Trophoblast cell (in vitro differentiated cells and primary cell): Measurements from ENCODE around the gene OR10D3.
A peak's percentile ranks its signal among the peaks of the same experiment; 100 is the strongest.

Experiments used
- DNase-seq, 2 donors: peaks; one replicate each; pipeline ENCODE4 v3.0.0-alpha.2; 2016
- H2AFZ ChIP-seq: 2 replicates; pipeline ENCODE4 v1.6.1; 2013; ENCODE audit warnings: low read length, moderate library complexity, mild to moderate bottlenecking; ENCODE audit not compliant: insufficient read depth, poor library complexity
- H2AK5ac ChIP-seq: 2 replicates; pipeline ENCODE4 v1.6.1; 2013; ENCODE audit warnings: mild to moderate bottlenecking, low read length
- H2BK120ac ChIP-seq: 2 replicates; pipeline ENCODE4 v1.6.1; 2013; ENCODE audit warnings: low read length, mild to moderate bottlenecking, moderate library complexity; ENCODE audit not compliant: insufficient read depth, poor library complexity
- H2BK12ac ChIP-seq: 2 replicates; pipeline ENCODE4 v1.6.1; 2013; ENCODE audit warnings: mild to moderate bottlenecking, low read length, moderate library complexity
- H2BK5ac ChIP-seq: 2 replicates; pipeline ENCODE4 v1.6.1; 2013; ENCODE audit warnings: low read length, low read depth, moderate library complexity, mild to moderate bottlenecking; ENCODE audit not compliant: poor library complexity
- H3K14ac ChIP-seq: 2 replicates; pipeline ENCODE4 v1.6.1; 2013; ENCODE audit warnings: mild to moderate bottlenecking, low read length
- H3K18ac ChIP-seq: 2 replicates; pipeline ENCODE4 v1.6.1; 2013; ENCODE audit warnings: mild to moderate bottlenecking, low read length
- H3K23ac ChIP-seq: 2 replicates; pipeline ENCODE4 v1.6.1; 2013; ENCODE audit warnings: low read length
- H3K27ac ChIP-seq: 2 replicates; pipeline ENCODE4 v1.5.1; 2013; ENCODE audit warnings: low read depth, mild to moderate bottlenecking, inconsistent platforms, low read length, moderate library complexity
- H3K27me3 ChIP-seq: 2 replicates; pipeline ENCODE4 v1.6.1; 2013; ENCODE audit warnings: inconsistent platforms, mild to moderate bottlenecking, low read length, moderate library complexity; ENCODE audit not compliant: insufficient read depth
- H3K36me3 ChIP-seq, 2 experiments: 1 replicate in 1 of 2; 2 replicates in 1 of 2; pipeline ENCODE4 v1.6.1; 2013; ENCODE audit warnings: low read length in 2 of 2, mild to moderate bottlenecking in 2 of 2, moderate library complexity in 1 of 2; ENCODE audit not compliant: insufficient read depth in 2 of 2, control insufficient read depth in 1 of 2
- H3K4ac ChIP-seq: 2 replicates; pipeline ENCODE4 v1.6.1; 2013; ENCODE audit warnings: low read depth, mild to moderate bottlenecking, low read length, moderate library complexity
- H3K4me1 ChIP-seq, 2 experiments: 1 replicate in 1 of 2; 2 replicates in 1 of 2; pipeline ENCODE4 v1.6.1; 2013; ENCODE audit warnings: low read length in 2 of 2, mild to moderate bottlenecking in 2 of 2, moderate library complexity in 1 of 2; ENCODE audit not compliant: insufficient read depth in 2 of 2, control insufficient read depth in 1 of 2
- H3K4me2 ChIP-seq: 2 replicates; pipeline ENCODE4 v1.6.1; 2013; ENCODE audit warnings: inconsistent platforms, mild to moderate bottlenecking, low read length, moderate library complexity
- H3K4me3 ChIP-seq: 2 replicates; pipeline ENCODE4 v1.5.1; 2013; ENCODE audit warnings: mild to moderate bottlenecking, low read depth, low read length, inconsistent platforms
- H3K79me1 ChIP-seq: one replicate; pipeline ENCODE4 v1.6.1; 2013; ENCODE audit warnings: low read length
- H3K79me2 ChIP-seq: 2 replicates; pipeline ENCODE4 v1.6.1; 2013; ENCODE audit warnings: low read length, mild to moderate bottlenecking; ENCODE audit not compliant: control insufficient read depth, insufficient read depth, poor library complexity
- H3K9ac ChIP-seq: 2 replicates; pipeline ENCODE4 v1.6.1; 2013; ENCODE audit warnings: mild to moderate bottlenecking, low read length
- H3K9me3 ChIP-seq: 2 replicates; pipeline ENCODE4 v1.6.1; 2013; ENCODE audit warnings: low read depth, mild to moderate bottlenecking, control low read depth, inconsistent platforms, low read length; ENCODE audit not compliant: insufficient read depth
- H4K12ac ChIP-seq: 2 replicates; pipeline ENCODE4 v1.6.1; 2013; ENCODE audit warnings: low read depth, mild to moderate bottlenecking, low read length, moderate library complexity
- H4K8ac ChIP-seq: 2 replicates; pipeline ENCODE4 v1.6.1; 2013; ENCODE audit warnings: low read depth, mild to moderate bottlenecking, low read length, moderate library complexity
- H4K91ac ChIP-seq: one replicate; pipeline ENCODE4 v1.6.1; 2013; ENCODE audit warnings: low read depth, mild to moderate bottlenecking, low read length, moderate library complexity
- whole genome bisulfite sequencing: extraction: QIAGEN DNeasy Blood & Tissue Kit; methylation state at CpG from one replicate; pipeline ENCODE4 v1.1.7; 2013; ENCODE audit warnings: missing lambda C conversion rate; ENCODE audit not compliant: insufficient read length, insufficient coverage; ENCODE audit errors: extremely low coverage; 5-methylcytosine and 5-hydroxymethylcytosine counted together

The OR10D3 gene

DNA sequence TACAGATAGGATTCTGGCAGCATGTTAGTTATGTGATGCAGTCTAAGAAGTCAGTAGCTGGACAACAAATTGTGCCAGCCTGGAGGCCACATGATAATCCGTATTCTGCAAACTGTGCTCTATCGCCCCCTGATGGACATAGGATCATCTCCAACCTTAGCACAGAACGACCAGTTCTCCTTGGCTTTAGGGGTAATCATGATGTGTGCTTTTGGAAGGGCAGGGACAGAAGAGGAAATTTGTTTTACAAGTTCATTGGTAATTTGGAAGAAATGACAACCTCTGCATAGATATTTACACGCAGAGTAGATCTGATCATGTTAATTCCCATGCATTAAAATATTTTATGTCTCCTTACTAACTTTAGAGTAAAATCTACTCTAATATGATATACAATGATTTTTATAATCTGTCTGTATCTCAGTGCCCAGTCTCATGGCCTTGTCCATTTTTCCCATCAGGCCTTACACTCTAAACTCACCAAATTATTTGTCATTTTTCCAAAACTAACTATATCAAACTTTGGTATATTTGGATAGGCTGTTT lies 12.1 kb downstream of the OR10D3 start:
- Histone ChIP-seq H3K79me1 (no peaks in the 10 kb centered on the region), H4K12ac (no peak overlapping the region), H3K36me3 (no peaks in the 10 kb centered on the region), H2AFZ (no peak overlapping the region), H3K14ac (no peak overlapping the region), H3K4me2 (no peak overlapping the region), H3K27me3 (no peaks in the 10 kb centered on the region), H3K23ac (no peak overlapping the region), H3K9ac (no peak overlapping the region), H4K8ac (no peak overlapping the region), H2BK5ac (no peak overlapping the region), H3K79me2 (no peaks in the 10 kb centered on the region), H2BK12ac (no peak overlapping the region), H3K4me1 (no peaks in the 10 kb centered on the region), H3K4ac (no peak overlapping the region), H3K18ac (no peak overlapping the region), H2BK120ac (no peak overlapping the region), H3K27ac (no peak overlapping the region), H3K4me3 (no peak overlapping the region), H4K91ac (no peak overlapping the region), H2AK5ac (no peak overlapping the region), H3K9me3 (no peaks in the 10 kb centered on the region)
- no CpG with 5 or more reads among the region's 4 CpGs for whole genome bisulfite sequencing
- peak; percentile 54 to 89 for DNase-seq

DNA sequence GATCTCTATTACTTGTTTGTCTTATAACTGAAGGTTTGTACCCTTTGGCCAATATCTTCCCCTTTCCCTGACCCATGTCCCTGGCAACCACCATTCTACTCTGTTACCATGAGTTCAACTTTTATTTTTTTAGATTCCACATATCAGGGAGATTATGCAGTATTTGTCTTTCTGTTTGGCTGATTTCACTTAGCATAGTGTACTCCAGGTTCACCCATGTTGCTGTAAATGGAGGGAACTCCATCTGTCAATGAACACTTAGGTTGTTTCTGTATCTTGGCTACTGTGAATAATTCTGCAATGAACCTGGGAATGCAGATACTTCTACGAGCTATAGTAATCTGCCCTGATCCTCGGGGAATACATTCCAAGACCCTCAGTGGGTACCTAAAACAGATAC lies 14.9 kb downstream of the OR10D3 start:
- Histone ChIP-seq H3K4me1 (no peaks in the 10 kb centered on the region), H4K8ac (no peak overlapping the region), H2AFZ (no peak overlapping the region), H3K27me3 (no peaks in the 10 kb centered on the region), H3K27ac (no peak overlapping the region), H2BK120ac (no peak overlapping the region), H2BK5ac (no peak overlapping the region), H2BK12ac (no peak overlapping the region), H3K9me3 (peaks cover 2% of the 10 kb centered on the region), H4K12ac (no peak overlapping the region), H3K14ac (no peak overlapping the region), H3K4ac (no peak overlapping the region), H3K4me2 (no peak overlapping the region), H3K23ac (no peak overlapping the region), H3K36me3 (no peaks in the 10 kb centered on the region), H3K18ac (no peak overlapping the region), H3K9ac (no peak overlapping the region), H4K91ac (no peak overlapping the region), H3K4me3 (no peak overlapping the region), H2AK5ac (no peak overlapping the region), H3K79me1 (no peaks in the 10 kb centered on the region), H3K79me2 (no peaks in the 10 kb centered on the region)
- WGBS: no CpG with 5 or more reads among the region's 2 CpGs
- DNase-seq: no peak

DNA sequence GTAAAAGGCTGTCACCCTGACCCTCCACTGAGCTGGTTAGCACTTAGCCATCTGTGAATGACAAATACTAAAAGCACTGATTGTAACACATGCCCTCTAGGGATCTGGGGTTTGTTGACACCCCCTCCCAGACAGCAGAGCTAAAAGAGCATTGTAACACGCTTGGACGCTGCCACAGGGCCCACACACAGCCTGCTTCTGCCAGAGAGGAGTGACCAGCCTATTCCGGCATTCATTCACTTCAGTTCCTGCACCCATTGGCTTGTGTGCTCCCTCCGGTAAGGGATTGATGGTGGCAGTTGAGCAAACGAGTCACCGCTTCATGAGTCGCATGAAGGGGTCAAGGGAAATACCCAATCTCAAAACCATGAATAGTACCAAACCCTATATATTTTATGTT lies 15.8 kb downstream of the OR10D3 start:
- H4K8ac ChIP-seq: no peak overlapping the region
- H3K4ac ChIP-seq: no peak overlapping the region
- H3K9me3 ChIP-seq: peaks cover 2% of the 10 kb centered on the region
- H2AFZ ChIP-seq: no peak overlapping the region
- no peak overlapping the region for H2BK5ac ChIP-seq
- H3K18ac ChIP-seq: no peak overlapping the region
- no peak overlapping the region for H3K4me2 ChIP-seq
- H3K79me2 ChIP-seq: no peaks in the 10 kb centered on the region
- no peak overlapping the region for H4K12ac ChIP-seq
- no peak overlapping the region for H2AK5ac ChIP-seq
- H2BK120ac ChIP-seq: no peak overlapping the region
- no peak overlapping the region for H3K23ac ChIP-seq
- H3K79me1 ChIP-seq: no peaks in the 10 kb centered on the region
- no peak overlapping the region for H3K4me3 ChIP-seq
- no peak overlapping the region for H3K14ac ChIP-seq
- H3K36me3 ChIP-seq: no peaks in the 10 kb centered on the region
- no peak overlapping the region for H4K91ac ChIP-seq
- DNase-seq: no peak
- H3K27ac ChIP-seq: no peak overlapping the region
- no CpG with 5 or more reads among the region's 7 CpGs for WGBS
- no peaks in the 10 kb centered on the region for H3K4me1 ChIP-seq
- H3K9ac ChIP-seq: no peak overlapping the region
- no peaks in the 10 kb centered on the region for H3K27me3 ChIP-seq
- H2BK12ac ChIP-seq: no peak overlapping the region

DNA sequence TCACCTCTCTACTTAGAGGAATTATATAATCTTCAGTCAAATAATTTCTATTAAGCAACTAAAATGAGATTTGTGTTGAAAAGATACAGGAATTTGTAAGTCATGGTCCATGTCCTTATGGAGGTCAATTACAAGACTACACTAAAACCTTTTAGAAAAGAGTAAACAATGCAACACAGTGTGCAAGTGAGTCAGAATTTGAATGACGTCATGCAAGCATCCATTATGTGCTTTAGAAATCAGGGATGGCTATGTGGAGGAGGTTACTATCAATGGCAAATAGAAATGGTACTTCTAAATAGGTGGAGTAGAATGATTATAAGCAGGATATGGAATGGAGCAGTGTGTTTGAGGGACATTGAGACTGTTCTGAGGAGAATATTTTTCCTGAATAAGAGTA lies 16.6 kb downstream of the OR10D3 start:
- Histone ChIP-seq H3K23ac (no peak overlapping the region), H3K79me1 (no peaks in the 10 kb centered on the region), H3K4me1 (no peaks in the 10 kb centered on the region), H2BK120ac (no peak overlapping the region), H3K4me2 (no peak overlapping the region), H3K18ac (no peak overlapping the region), H3K27me3 (no peaks in the 10 kb centered on the region), H2AFZ (no peak overlapping the region), H3K14ac (no peak overlapping the region), H3K36me3 (no peaks in the 10 kb centered on the region), H2AK5ac (no peak overlapping the region), H3K9me3 (peaks cover 2% of the 10 kb centered on the region), H4K12ac (no peak overlapping the region), H3K79me2 (no peaks in the 10 kb centered on the region), H2BK5ac (no peak overlapping the region), H4K8ac (no peak overlapping the region), H3K27ac (no peak overlapping the region), H3K4me3 (no peak overlapping the region), H2BK12ac (no peak overlapping the region), H3K9ac (no peak overlapping the region), H4K91ac (no peak overlapping the region), H3K4ac (no peak overlapping the region)
- DNase-seq: peak in 1 of 2 donors; percentile 14
- WGBS: no CpG with 5 or more reads among the region's 1 CpG
